ENCODE measurements around the gene AOX1.

DNA sequence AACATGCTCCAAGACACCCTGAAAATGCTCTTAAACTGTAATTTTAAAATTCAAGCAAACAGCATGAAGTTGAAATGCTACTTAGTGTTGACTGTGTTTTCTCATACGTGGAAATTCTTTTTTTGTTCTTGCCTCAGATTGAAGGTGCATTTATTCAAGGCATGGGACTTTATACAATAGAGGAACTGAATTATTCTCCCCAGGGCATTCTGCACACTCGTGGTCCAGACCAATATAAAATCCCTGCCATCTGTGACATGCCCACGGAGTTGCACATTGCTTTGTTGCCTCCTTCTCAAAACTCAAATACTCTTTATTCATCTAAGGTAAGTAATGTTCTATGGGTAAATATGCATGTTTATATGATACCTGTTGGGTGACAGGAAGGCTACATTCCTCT is 82.7 kb downstream of the AOX1 start:
- TF ChIP-seq, protein P1, sequence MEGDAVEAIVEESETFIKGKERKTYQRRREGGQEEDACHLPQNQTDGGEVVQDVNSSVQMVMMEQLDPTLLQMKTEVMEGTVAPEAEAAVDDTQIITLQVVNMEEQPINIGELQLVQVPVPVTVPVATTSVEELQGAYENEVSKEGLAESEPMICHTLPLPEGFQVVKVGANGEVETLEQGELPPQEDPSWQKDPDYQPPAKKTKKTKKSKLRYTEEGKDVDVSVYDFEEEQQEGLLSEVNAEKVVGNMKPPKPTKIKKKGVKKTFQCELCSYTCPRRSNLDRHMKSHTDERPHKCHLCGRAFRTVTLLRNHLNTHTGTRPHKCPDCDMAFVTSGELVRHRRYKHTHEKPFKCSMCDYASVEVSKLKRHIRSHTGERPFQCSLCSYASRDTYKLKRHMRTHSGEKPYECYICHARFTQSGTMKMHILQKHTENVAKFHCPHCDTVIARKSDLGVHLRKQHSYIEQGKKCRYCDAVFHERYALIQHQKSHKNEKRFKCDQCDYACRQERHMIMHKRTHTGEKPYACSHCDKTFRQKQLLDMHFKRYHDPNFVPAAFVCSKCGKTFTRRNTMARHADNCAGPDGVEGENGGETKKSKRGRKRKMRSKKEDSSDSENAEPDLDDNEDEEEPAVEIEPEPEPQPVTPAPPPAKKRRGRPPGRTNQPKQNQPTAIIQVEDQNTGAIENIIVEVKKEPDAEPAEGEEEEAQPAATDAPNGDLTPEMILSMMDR (IDR thresholded peaks at IDR 0.05; ENCODE audit: low read depth, low read length) = no peak
- no peak for TF ChIP-seq POLR2A (IDR thresholded peaks at IDR 0.05; ENCODE audit: extremely low read depth, insufficient read length)
- TF ChIP-seq MAX (IDR thresholded peaks at IDR 0.05; ENCODE audit: low read depth, low read length) = 0 out of 2 replicates have a peak, but pooled peaks have one; percentile 21
